MM.1S (cell line): Measurements from ENCODE around the gene METTL9.

ENCODE experiments used
- EZH2 ChIP-seq: fragments of 300-600 bp; sonication (generic); optimal IDR thresholded peaks from 2 replicates; pipeline ENCODE3; 2017; ENCODE audit warnings: low read depth, mild to moderate bottlenecking, antibody characterized with exemption, low read length, mixed read lengths
- TF ChIP-seq, protein P1 (sequence below): fragments of 300-600 bp; sonication (generic); IDR thresholded peaks from 2 replicates; pipeline ENCODE4 v1.5.1; 2016; ENCODE audit warnings: antibody characterized with exemption, low read length, mixed read lengths

DNA sequence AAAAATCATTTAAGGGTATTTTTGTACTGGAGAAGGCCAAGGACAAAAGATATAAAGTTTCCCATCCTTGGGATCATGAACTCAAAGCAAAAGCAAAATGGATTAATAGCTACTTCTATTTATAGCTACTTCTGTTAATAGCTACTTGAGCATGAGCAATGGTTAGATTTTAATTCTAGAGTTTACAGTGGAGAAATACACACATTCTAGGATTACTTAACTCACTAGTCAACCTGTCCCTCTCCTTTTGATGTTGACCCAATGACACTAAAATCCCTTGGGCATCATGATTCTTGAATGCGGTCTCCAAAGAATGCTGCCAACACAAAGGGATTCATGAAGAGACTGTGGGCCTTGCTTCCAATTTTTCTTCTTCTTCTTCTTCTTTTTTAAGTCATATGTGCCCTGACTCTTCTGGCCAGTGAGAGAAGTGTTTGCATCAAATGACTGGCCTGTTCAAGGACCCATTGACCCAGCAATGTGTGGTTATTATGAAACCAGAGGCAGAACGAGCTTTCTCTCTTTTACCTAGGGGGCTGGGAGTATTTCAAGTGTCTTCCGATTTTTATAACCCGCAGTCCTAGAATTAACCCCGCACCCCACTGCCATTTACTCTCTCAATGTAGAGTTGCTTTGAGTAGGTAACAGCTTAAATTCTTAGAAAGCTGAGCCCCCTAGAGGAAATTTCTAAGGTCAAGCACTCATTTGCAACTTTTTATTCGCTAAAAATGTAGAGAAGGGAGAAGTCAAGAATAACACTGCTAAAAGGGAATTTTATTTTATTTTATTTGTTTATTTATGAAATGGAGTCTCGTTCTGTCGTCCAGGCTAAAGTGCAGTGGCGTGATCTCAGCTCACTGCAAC, 99.0 kb downstream of the METTL9 start:
- TF ChIP-seq, protein P1, sequence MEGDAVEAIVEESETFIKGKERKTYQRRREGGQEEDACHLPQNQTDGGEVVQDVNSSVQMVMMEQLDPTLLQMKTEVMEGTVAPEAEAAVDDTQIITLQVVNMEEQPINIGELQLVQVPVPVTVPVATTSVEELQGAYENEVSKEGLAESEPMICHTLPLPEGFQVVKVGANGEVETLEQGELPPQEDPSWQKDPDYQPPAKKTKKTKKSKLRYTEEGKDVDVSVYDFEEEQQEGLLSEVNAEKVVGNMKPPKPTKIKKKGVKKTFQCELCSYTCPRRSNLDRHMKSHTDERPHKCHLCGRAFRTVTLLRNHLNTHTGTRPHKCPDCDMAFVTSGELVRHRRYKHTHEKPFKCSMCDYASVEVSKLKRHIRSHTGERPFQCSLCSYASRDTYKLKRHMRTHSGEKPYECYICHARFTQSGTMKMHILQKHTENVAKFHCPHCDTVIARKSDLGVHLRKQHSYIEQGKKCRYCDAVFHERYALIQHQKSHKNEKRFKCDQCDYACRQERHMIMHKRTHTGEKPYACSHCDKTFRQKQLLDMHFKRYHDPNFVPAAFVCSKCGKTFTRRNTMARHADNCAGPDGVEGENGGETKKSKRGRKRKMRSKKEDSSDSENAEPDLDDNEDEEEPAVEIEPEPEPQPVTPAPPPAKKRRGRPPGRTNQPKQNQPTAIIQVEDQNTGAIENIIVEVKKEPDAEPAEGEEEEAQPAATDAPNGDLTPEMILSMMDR, result no peak
- no peak for TF ChIP-seq EZH2
